Effector memory CD4-positive, alpha-beta T cell (primary cell): ENCODE results near the gene CENPL.
"Not testable (repeated sequence)": the region's sequence is repeated elsewhere in the genome, so short reads cannot be mapped to it uniquely, and the experiment has no call there.

Source experiments
- DNase-seq, 3 donors: peaks; one replicate each; pipeline ENCODE4 v3.0.0-alpha.2; 2020
- H3K27ac ChIP-seq: 2 replicates; pipeline ENCODE4 v1.7.0; 2013; ENCODE audit warnings: mild to moderate bottlenecking, low read length, moderate library complexity; ENCODE audit not compliant: insufficient read depth, poor library complexity, severe bottlenecking
- H3K27me3 ChIP-seq: replicated peaks from 2 replicates; pipeline ENCODE4 v1.7.0; 2013; ENCODE audit warnings: mild to moderate bottlenecking, low read length; ENCODE audit not compliant: insufficient read depth, control insufficient read depth, poor library complexity, severe bottlenecking
- H3K36me3 ChIP-seq: 2 replicates; pipeline ENCODE4 v1.7.0; 2013; ENCODE audit warnings: mild to moderate bottlenecking, low read length, moderate library complexity; ENCODE audit not compliant: control insufficient read depth, insufficient read depth
- H3K4me1 ChIP-seq: 2 replicates; pipeline ENCODE4 v1.7.0; 2013; ENCODE audit warnings: low read length, mild to moderate bottlenecking; ENCODE audit not compliant: control insufficient read depth, insufficient read depth, poor library complexity, severe bottlenecking
- H3K4me3 ChIP-seq: 2 replicates; pipeline ENCODE4 v1.7.0; 2013; ENCODE audit warnings: low read length, low read depth, mild to moderate bottlenecking; ENCODE audit not compliant: insufficient read depth, poor library complexity, severe bottlenecking
- H3K9me3 ChIP-seq: 2 replicates; pipeline ENCODE4 v1.7.0; 2013; ENCODE audit warnings: mild to moderate bottlenecking, low read length, moderate library complexity; ENCODE audit not compliant: control insufficient read depth

The CENPL gene

DNA sequence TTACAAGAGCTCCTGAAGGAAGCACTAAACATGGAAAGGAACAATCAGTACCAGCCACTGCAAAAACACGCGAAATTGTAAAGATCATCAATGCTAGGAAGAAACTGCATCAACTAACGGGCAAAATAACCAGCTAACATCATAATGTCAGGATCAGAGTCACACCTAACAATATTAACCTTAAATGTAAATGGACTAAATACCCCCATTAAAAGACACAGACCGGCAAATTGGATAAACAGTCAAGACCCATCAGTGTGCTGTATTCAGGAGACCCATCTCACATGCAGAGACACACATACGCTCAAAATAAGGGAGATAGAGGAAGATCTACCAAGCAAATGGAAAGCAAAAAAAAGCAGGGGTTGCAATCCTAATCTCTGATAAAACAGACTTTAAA, 11.0 kb downstream of the CENPL start:
- not testable (repeated sequence) for H3K9me3 ChIP-seq, H3K4me3 ChIP-seq, H3K27me3 ChIP-seq, H3K36me3 ChIP-seq, DNase-seq, H3K4me1 ChIP-seq, H3K27ac ChIP-seq

DNA sequence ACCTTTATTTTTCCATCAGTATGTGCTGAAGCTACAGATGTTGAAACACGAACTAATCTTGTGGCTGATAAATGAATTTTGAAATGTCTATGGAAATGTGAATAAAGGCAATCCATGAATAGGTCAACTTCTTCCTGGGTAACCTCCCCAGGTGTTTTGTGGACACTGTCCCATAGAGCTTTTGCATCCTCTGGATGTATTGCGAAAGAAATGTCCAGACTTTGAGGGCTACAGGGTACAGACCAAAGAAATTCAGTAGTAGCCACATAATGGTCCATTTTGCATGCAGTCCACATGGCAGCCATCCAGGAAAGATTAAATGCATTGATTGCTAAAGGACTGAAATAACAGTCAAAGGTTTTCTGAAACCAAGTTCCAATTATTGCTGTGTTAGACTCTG, 21.7 kb downstream of the CENPL start:
- H3K27me3 ChIP-seq: no peaks in the 10 kb centered on the region
- no peak for DNase-seq
- H3K4me3 ChIP-seq: no peak overlapping the region
- peaks cover 12% of the 10 kb centered on the region for H3K36me3 ChIP-seq
- H3K27ac ChIP-seq: no peak overlapping the region
- no peaks in the 10 kb centered on the region for H3K9me3 ChIP-seq
- H3K4me1 ChIP-seq: no peaks in the 10 kb centered on the region

DNA sequence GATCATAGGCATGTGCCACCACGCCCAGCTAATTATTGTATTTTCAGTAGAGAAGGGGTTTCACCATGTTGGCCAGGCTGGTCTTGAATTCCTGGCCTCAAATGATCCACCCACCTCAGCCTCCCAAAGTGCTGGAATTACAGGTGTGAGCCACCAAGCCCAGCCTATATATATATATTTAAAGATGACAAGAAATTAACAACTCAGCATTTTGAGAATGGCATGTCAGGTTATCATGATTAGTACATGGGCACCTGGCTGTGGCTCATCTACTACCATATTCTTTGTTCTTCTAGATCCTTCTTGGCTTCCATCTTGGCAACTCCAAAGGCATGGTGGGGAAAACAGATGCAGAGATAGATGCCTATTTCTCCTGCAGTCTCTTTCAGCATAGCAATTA, 24.7 kb downstream of the CENPL start:
- H3K27ac ChIP-seq, DNase-seq, H3K36me3 ChIP-seq, H3K27me3 ChIP-seq, H3K4me1 ChIP-seq, H3K9me3 ChIP-seq, H3K4me3 ChIP-seq: not testable (repeated sequence)

DNA sequence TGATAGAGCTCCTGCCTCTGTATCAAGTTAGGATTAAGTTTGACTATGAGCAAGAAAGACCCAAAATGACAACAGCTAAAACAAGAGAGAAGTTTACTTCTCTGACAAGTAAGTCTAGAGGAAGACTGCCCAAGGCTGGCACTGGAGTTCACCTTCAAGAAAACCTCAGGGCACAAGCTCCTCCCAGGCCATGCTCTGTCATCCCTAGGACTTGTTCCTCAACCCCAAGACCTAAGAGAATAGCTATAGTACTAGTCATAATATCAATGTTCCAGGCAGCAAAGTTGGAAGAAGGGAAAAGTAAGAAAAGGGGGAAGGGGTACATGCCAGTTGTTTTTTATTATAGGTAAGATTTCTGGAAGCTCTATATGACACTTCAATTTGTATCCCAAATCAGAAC, 26.6 kb downstream of the CENPL start:
- Histone ChIP-seq H3K36me3 (peaks cover 3% of the 10 kb centered on the region), H3K4me3 (no peak overlapping the region), H3K4me1 (no peaks in the 10 kb centered on the region), H3K27me3 (no peaks in the 10 kb centered on the region), H3K9me3 (no peaks in the 10 kb centered on the region), H3K27ac (no peak overlapping the region)
- DNase-seq: no peak

DNA sequence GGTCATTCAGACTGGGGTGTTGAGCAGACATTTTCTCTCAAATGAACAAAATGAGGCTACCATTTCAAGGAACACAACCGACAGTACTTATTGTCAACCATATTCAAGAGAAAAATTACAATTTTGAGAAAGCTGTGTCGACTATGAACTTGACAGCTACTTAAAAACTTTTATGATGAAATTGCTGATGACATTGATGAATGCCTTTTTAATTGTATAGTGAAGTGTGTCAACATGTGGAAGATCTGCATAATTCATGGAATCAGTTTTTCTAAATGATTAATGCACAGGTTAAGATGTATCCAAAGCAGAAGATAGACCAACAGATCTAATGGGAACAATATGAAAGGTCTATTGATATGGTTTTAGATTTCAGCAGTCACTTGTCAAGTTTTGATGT, 34.8 kb downstream of the CENPL start:
- Histone ChIP-seq H3K9me3 (no peaks in the 10 kb centered on the region), H3K36me3 (peaks cover 16% of the 10 kb centered on the region), H3K27me3 (no peaks in the 10 kb centered on the region), H3K4me1 (no peaks in the 10 kb centered on the region), H3K27ac (no peak overlapping the region), H3K4me3 (no peak overlapping the region)
- no peak for DNase-seq

DNA sequence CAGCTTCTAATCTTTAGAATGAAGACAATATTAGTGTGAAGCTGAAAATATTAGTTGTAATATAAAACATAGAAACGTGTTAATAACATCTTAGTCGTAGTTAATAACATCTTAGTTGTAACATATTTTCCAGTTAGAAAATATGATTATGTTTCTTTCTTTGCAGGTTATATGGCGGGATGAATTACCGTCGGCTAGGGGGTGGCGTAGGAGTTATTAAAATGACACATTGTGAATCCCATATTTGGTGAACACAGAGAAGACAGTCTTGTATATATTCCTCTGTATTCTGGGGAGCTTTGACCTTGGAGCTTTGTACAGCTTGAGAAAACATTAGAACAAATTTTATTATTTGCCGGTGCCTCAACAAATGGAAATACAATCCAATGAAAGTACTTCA, 39.7 kb downstream of the CENPL start:
- no peaks in the 10 kb centered on the region for H3K9me3 ChIP-seq
- H3K4me3 ChIP-seq: no peak overlapping the region
- H3K4me1 ChIP-seq: no peaks in the 10 kb centered on the region
- H3K36me3 ChIP-seq: peaks cover 48% of the 10 kb centered on the region
- H3K27ac ChIP-seq: no peak overlapping the region
- DNase-seq: no peak
- no peaks in the 10 kb centered on the region for H3K27me3 ChIP-seq

DNA sequence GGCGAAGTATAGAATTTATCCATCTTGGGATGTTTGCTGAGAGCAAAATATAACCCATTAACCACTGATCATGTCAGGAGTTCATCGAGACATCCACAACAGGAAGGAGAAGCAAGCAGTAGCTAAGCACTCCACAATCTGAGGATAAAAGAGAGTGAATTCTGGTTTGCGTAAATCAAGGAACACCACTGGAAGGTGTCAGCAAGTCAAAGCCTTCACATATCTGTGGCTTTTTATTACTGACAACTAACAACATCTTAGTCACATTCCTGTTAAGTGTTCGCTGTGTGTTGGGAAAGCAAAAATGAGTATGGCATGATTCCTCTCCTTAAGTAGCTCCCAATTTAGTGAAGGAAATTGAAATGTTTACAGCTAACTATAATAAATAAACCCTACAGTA, 44.7 kb downstream of the CENPL start:
- H3K27me3 ChIP-seq: no peaks in the 10 kb centered on the region
- H3K4me3 ChIP-seq: no peak overlapping the region
- no peaks in the 10 kb centered on the region for H3K9me3 ChIP-seq
- peaks cover 46% of the 10 kb centered on the region for H3K36me3 ChIP-seq
- DNase-seq: no peak
- no peaks in the 10 kb centered on the region for H3K4me1 ChIP-seq
- no peak overlapping the region for H3K27ac ChIP-seq

DNA sequence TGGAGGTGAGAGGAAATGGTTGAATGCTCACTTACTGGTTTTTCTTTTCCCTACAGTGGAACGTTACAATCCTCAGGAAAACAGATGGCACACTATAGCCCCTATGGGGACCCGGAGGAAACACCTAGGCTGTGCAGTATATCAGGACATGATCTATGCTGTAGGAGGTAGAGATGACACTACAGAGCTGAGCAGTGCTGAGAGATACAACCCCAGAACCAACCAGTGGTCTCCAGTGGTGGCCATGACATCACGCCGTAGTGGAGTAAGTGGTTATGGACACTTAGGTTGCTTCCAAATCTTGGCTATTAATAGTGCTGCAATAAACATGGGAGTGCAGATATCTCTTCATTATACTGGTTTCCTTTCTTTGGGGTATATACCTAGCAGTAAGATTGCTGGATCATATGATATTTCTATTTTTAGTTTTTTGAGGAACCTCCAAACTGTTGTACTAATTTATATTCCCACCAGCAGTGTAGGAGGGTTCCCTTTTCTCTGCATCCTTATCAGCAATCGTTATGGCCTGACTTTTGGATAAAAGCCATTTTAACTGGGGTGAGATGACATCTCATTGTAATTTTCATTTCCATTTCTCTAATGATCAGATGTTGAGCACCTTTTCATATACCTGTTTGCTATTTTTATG, 49.0 kb downstream of the CENPL start:
- H3K4me1 ChIP-seq: no peaks in the 10 kb centered on the region
- H3K27me3 ChIP-seq: no peaks in the 10 kb centered on the region
- no peak for DNase-seq
- H3K4me3 ChIP-seq: no peak overlapping the region
- H3K9me3 ChIP-seq: no peaks in the 10 kb centered on the region
- no peak overlapping the region for H3K27ac ChIP-seq
- peaks cover 22% of the 10 kb centered on the region for H3K36me3 ChIP-seq

DNA sequence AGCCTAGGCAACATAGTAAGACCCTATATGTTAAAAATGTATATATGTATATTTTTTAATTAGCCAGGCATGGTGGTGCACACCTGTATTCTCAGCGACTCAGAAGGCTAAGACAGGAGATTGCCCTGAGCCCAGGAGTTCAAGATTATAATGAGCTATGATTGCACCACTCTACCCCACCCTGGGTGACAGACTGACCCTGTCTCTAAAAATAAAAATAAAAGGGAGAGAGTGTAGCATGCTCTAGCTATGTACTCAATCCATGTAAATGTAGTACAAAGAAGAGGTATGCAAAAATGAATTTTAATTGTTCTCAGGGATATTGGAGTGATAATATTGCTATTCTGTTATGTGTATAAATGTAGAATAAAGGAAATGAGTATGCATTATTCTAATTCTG, 53.1 kb downstream of the CENPL start:
- no peaks in the 10 kb centered on the region for H3K9me3 ChIP-seq
- no peak for DNase-seq
- H3K4me1 ChIP-seq: no peaks in the 10 kb centered on the region
- peaks cover 10% of the 10 kb centered on the region for H3K36me3 ChIP-seq
- no peak overlapping the region for H3K4me3 ChIP-seq
- H3K27ac ChIP-seq: no peak overlapping the region
- no peaks in the 10 kb centered on the region for H3K27me3 ChIP-seq

DNA sequence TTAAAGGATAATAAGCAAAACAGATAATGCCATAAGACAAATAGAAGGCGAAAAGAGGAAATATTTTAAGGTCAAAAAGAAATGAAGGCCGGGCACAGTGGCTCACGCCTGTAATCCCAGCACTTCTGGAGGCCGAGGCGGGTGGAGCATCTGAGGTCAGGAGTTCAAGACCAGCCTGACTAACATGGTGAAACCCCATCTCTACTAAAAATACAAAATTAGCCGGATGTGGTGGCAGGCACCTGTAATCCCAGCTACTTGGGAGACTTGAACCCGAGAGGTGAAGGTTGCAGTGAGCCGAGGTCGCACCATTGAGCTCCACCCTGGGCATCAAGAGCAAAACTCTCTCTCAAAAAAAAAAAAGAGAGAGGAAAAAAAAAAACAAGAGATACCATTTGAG, 54.4 kb downstream of the CENPL start:
- not testable (repeated sequence) for H3K27ac ChIP-seq, H3K27me3 ChIP-seq, DNase-seq, H3K4me1 ChIP-seq, H3K9me3 ChIP-seq, H3K4me3 ChIP-seq
- peaks cover 15% of the 10 kb centered on the region for H3K36me3 ChIP-seq
